RWPE1 (cell line): ENCODE results near the gene TSHZ2.

ENCODE experiments used
- CTCF ChIA-PET: fragments of 350-600 bp; sonication (Branson Sonifier 250); formaldehyde crosslinking; extraction: SDS; loops from one replicate; lab custom pipeline; 2021; lab: Yijun Ruan, JAX
- POLR2A ChIA-PET: fragments of 400-600 bp; formaldehyde crosslinking; extraction: SDS; loops from one replicate; lab custom pipeline; 2020; ENCODE audit warnings: antibody characterized with exemption; ENCODE audit not compliant: low non-redundant PET; lab: Yijun Ruan, JAX
- DNase-seq: peaks from one replicate; pipeline ENCODE4 v3.0.0; 2012; ENCODE audit warnings: low spot score
- H3K27ac ChIP-seq: fragments of 450-650 bp; 2 replicates; pipeline ENCODE4 v1.5.1; 2017
- TF ChIP-seq, protein P1 (sequence below): fragments of 450-650 bp; conservative IDR thresholded peaks from 2 replicates; pipeline ENCODE4 v1.5.1; 2017; ENCODE audit warnings: low read depth, mild to moderate bottlenecking

Gene TSHZ2

DNA sequence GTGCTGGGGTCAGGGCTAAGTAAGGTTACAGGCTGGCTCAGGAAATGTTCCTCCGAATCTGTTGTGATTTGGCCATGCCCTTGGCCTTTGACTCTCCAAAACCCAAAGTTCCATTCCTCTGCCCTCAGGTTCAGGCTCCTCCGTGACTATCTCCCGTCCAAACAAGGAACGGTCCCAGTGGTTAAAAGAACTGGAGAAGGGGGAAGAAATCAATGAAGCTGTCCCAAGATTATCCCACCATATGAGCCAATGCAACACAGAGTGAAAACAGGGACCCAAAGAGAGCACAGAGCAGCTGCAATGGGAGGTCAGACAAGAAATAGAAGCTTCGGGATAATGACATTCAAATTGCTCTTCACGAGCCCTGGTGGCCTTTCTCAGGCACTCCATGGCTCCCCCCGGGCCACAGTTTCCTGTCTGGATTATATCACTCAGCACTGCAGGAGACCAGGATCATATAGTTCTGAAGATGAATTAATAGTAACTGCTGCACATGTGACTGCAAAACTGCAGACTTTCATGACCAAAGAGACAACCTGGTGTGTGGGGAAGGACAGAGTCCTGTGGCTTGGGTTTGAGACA, 410.2 kb downstream of the TSHZ2 start:
- POLR2A ChIA-PET, result no interaction called here
- TF ChIP-seq, protein P1, sequence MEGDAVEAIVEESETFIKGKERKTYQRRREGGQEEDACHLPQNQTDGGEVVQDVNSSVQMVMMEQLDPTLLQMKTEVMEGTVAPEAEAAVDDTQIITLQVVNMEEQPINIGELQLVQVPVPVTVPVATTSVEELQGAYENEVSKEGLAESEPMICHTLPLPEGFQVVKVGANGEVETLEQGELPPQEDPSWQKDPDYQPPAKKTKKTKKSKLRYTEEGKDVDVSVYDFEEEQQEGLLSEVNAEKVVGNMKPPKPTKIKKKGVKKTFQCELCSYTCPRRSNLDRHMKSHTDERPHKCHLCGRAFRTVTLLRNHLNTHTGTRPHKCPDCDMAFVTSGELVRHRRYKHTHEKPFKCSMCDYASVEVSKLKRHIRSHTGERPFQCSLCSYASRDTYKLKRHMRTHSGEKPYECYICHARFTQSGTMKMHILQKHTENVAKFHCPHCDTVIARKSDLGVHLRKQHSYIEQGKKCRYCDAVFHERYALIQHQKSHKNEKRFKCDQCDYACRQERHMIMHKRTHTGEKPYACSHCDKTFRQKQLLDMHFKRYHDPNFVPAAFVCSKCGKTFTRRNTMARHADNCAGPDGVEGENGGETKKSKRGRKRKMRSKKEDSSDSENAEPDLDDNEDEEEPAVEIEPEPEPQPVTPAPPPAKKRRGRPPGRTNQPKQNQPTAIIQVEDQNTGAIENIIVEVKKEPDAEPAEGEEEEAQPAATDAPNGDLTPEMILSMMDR, result no peak
- DNase-seq, result no peak
- no peak overlapping the region for H3K27ac ChIP-seq
- CTCF ChIA-PET, result interaction anchor here (0.7 kb wide), 2 partner anchors 966 to 1131 kb away, joined by 3 read pairs; no protein-coding TSS in a partner anchor

DNA sequence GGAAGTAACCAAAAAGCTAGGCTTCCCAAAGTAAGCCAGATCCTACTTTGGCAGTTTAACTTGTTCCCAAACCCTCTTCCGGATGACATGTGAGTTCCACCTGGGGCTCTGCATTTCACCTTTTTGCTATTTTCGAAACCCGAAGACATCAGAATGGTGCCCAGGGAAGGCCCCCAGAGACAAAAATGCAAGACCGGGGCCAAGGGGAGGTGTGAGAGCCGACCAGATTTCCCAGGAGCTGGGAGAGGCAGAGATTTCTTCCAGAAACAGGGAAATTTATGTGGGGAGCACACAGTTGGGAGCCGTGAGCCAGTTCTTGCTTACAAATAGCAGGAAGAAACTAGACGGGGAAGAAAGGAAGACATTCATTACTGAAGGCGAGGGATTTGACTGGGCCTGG, 411.8 kb downstream of the TSHZ2 start:
- CTCF ChIA-PET, result no interaction called here
- DNase-seq, result no peak
- POLR2A ChIA-PET, result no interaction called here
- H3K27ac ChIP-seq, result no peak overlapping the region
- TF ChIP-seq, protein P1, result no peak

DNA sequence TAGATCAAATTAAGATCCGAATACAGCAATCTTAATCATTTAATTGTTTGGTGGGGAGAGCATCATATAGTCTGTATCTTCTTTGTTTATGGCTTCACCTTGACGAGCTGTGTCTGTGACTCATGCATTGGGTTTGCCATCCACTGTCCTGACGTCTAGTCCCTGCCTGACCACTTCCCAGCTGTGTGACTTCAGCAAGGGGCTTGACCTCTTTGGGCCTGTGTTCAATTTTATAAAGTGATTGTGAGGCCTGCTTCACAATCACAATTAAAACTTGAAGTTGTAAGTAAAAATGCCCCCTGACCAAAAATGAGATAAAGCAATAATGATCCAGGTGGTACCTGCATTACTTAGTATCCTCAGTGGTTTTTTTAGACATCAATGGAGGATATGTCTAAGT, 412.2 kb downstream of the TSHZ2 start:
- CTCF ChIA-PET, result no interaction called here
- TF ChIP-seq, protein P1, result no peak

DNA sequence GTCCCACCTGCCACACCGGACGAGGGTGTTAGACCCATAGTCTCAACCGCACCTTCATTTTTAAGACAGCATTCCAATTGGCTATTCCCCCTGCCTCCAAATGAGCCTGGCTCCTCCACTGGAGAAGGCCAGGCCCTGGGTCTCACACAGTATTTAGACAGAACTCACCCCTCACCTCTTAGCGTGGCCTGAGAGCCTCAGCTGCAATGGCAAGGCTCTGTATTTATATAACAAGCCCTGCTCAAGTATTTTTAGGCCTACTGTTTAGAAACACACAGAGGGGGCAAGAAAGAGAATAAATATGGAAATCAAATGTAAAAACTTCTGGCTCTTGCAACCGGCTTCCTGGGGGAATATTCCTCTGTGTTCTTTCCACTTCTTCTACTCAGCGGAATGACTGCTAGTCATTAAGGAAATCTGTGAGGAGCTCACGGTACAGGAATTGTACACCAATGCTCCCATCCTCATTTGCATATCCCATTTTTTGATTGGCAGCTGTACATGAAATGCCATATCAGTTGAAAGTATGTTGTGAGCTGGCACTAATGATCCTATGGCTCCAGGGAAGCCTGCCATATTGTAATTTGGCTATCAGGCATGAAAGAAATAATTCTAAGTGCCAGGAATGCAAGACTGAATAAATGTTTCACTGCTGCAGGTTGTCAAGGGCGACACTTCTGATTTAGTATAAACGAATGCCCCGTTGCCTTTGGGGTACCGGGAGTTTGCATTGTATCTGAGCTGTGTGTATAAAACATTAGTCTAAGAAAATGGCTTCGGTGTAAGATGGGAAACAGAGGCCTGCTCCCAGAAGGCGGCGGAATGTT, 414.0 kb downstream of the TSHZ2 start:
- POLR2A ChIA-PET, result no interaction called here
- DNase-seq, result no peak
- no peak overlapping the region for H3K27ac ChIP-seq
- TF ChIP-seq, protein P1, result no peak
- CTCF ChIA-PET, result no interaction called here

More for the DNA sequence above, 412.2 kb downstream of the TSHZ2 start:
- H3K27ac ChIP-seq, result no peak overlapping the region
- POLR2A ChIA-PET, result no interaction called here
- DNase-seq, result no peak

DNA sequence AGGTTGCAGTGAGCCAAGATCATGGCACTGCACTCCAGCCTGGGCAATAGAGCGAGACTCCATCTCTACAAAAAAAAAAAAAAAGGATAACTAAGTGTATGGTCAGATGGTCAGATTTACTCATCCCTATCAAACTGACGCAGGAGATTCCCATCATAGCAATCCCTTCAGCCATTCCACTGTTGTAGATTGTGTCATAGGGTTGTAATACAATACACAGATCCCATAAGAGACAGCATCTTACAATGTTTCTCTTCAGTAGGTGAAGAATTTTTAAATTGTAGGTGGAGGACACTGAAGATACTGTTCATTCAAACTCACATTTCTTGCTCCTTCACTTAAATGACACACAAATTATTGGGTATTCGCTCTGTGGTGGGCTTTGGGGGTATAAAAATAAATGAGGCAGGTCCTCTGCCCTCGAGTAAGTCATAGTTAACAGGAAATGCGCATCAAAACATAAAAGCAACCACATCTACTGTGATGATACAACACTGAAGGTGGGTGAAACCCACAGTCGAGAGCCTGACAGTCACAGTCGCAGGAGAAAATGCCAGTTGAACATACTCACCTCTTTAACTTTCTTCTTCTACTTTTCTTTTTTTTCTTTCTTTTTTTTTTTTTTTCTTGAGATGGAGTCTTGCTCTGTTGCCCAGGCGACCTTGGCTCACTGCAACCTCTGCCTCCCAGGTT, 416.0 kb downstream of the TSHZ2 start:
- H3K27ac ChIP-seq, result no peak overlapping the region
- TF ChIP-seq, protein P1, result no peak
- ChIA-PET POLR2A (no interaction called here), CTCF (no interaction called here)
- DNase-seq, result no peak

DNA sequence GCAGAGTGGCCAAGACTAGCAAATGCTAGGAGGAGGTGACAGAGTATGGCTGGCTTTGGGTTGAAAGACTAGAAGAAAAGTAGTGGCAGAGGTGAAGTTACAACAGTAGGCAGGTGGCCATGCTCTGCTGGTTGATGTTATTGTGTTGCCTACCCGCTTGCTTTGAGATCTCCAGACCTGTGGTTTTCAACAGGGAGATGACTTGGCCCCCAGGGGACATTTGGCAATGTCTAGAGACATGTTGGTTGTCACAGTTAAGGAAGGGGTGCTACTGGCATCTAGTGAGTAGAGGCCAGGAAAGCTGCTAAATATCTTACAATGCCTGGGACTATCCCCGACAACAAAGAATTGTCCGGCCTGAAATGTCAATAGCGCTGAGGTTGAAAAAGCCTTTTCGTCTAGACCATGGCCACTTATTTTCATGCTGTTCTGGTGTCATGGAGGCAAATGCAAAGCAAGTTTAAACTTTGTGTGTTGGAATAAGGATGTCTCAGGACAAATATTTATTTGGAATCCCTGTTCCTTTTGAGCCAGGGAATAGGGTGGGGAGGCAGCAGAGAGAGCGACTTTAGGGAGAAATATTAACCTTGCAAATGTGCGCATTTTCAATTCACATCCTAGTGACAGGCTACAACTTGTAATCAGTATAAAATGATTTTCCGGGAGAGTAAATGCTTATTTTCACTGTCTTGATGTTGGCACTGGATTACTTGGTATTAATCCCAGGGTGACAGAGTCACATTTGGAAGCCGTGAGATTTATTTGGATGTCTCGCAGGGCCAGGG, 417.6 kb downstream of the TSHZ2 start:
- ChIA-PET CTCF (no interaction called here), POLR2A (no interaction called here)
- TF ChIP-seq, protein P1, result no peak
- no peak for DNase-seq
- H3K27ac ChIP-seq, result no peak overlapping the region
